ENCODE measurements around the gene MYL6B.
A peak's percentile ranks its signal among the peaks of the same experiment; 100 is the strongest.

MYL6B gene

DNA sequence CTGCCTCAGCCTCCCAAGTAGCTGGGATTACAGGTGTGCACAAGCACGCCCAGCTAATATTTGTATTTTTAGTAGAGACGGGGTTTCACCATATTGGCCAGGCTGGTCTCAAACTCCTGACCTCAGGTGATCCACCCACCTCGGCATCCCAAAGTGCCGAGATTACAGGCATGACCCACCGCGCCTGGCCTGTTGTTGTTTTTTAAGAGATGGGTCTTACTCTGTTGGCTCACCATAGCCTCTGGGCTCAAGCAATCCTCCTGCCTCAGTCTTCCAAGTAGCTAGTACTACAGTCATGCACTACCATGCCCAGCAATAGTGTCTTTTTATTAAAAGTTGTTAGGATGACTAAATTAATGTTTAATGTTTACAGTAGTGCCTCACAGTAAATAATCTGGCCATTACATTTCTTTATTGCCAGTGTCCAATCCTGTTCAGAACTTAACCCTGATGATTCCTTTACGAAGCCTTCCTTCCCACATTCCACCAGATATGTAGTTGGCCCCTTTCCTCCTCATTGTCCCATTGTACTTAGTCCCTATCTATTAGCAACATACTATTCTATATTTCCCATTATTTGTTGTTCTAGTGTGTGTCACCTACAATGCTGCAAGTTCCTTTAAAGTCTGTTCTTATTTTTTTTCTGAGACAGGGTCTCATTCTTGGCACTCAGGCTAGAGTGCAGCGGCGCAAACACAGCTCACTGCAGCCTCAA lies 45.7 kb downstream of the MYL6B start:
- Mint-ChIP-seq H3K4me1 (peaks cover 10% of the 10 kb centered on the region), H3K9me3 (no peaks in the 10 kb centered on the region), H3K27ac (peak overlapping the region; percentile 10), H3K4me3 (no peak overlapping the region), H3K27me3 (no peaks in the 10 kb centered on the region), H3K36me3 (no peaks in the 10 kb centered on the region)
- ATAC-seq, result no peak

GRCh38 chr12:56198836-56199235 lies 46.4 kb downstream of the MYL6B start:
- H3K9me3 Mint-ChIP-seq, result no peaks in the 10 kb centered on the region
- H3K4me3 Mint-ChIP-seq, result no peak overlapping the region
- H3K27ac Mint-ChIP-seq, result peak overlapping the region; percentile 10
- no peaks in the 10 kb centered on the region for H3K27me3 Mint-ChIP-seq
- peaks cover 5% of the 10 kb centered on the region for H3K4me1 Mint-ChIP-seq
- ATAC-seq, result no peak
- H3K36me3 Mint-ChIP-seq, result no peaks in the 10 kb centered on the region

DNA sequence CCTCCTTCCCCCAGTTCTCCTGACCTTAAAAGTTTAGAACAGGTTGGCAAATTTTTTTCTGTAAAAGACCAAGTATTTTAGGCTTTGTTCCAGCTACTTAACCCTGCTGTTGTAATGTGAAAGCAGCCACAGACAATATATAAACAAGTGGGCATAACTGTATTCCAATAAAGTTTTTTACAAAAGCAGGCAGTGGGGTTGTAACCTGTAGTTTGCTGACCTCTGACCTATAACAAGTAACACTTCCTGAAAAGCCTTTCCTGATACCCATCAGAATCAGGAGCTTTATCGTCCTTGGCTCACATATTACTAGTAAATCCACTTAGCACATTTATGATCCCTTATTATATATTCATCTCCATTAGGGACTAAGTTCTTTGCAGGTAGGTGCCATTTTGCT lies 50.0 kb downstream of the MYL6B start:
- Mint-ChIP-seq H3K4me1 (peaks cover 15% of the 10 kb centered on the region), H3K27me3 (no peaks in the 10 kb centered on the region), H3K27ac (no peak overlapping the region), H3K4me3 (no peak overlapping the region), H3K36me3 (peaks cover 13% of the 10 kb centered on the region), H3K9me3 (no peaks in the 10 kb centered on the region)
- ATAC-seq, result no peak

DNA sequence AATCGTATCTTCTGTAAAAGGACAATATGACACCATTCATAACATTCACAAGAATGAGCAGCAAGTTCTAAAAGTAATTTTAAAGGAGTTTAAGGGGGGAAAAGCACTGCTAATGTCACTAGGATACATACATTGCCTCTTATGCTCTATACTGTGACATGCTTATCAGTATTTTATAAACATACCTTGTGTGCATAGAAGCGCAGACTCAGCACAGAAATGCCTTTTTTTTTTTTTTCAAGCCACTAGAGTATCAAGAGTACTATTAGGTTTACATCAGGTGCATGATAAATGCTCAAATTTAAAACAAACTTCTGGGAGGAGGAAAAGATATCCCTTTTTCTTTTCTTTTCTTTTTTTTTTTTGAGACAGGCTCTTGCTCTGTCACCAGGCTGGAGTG lies 50.5 kb downstream of the MYL6B start:
- Mint-ChIP-seq H3K4me3 (no peak overlapping the region), H3K27me3 (no peaks in the 10 kb centered on the region), H3K9me3 (no peaks in the 10 kb centered on the region), H3K36me3 (peaks cover 17% of the 10 kb centered on the region), H3K4me1 (peaks cover 18% of the 10 kb centered on the region), H3K27ac (no peak overlapping the region)
- ATAC-seq, result no peak

GRCh38 chr12:56204275-56204674 lies 51.9 kb downstream of the MYL6B start:
- peaks cover 18% of the 10 kb centered on the region for H3K4me1 Mint-ChIP-seq
- H3K36me3 Mint-ChIP-seq, result peaks cover 23% of the 10 kb centered on the region
- no peaks in the 10 kb centered on the region for H3K9me3 Mint-ChIP-seq
- no peak overlapping the region for H3K4me3 Mint-ChIP-seq
- ATAC-seq, result no peak
- H3K27ac Mint-ChIP-seq, result peak overlapping the region; percentile 2
- no peaks in the 10 kb centered on the region for H3K27me3 Mint-ChIP-seq

DNA sequence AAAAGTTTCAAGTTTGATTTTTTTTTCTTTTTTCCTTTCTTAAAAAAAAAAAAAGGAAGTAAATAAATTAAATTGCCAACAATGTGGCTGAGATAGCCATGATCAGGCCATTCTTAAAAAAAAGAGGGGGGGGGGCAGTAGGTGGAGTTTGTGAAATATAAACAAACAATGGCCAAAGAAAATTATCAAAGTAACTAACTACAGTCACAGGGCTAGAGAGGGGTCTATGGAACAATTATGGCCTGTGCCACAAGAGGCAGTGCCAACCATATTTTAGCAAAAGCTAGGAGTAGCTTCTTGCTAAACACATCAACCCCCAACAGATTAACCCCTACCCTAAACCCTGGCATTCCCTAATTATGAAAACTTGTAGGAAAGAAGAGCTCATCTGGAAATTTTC lies 53.1 kb downstream of the MYL6B start:
- peaks cover 18% of the 10 kb centered on the region for H3K4me1 Mint-ChIP-seq
- peak overlapping the region; percentile 62 for H3K27ac Mint-ChIP-seq
- H3K36me3 Mint-ChIP-seq, result peaks cover 33% of the 10 kb centered on the region
- no peak for ATAC-seq
- H3K27me3 Mint-ChIP-seq, result no peaks in the 10 kb centered on the region
- no peaks in the 10 kb centered on the region for H3K9me3 Mint-ChIP-seq
- no peak overlapping the region for H3K4me3 Mint-ChIP-seq

DNA sequence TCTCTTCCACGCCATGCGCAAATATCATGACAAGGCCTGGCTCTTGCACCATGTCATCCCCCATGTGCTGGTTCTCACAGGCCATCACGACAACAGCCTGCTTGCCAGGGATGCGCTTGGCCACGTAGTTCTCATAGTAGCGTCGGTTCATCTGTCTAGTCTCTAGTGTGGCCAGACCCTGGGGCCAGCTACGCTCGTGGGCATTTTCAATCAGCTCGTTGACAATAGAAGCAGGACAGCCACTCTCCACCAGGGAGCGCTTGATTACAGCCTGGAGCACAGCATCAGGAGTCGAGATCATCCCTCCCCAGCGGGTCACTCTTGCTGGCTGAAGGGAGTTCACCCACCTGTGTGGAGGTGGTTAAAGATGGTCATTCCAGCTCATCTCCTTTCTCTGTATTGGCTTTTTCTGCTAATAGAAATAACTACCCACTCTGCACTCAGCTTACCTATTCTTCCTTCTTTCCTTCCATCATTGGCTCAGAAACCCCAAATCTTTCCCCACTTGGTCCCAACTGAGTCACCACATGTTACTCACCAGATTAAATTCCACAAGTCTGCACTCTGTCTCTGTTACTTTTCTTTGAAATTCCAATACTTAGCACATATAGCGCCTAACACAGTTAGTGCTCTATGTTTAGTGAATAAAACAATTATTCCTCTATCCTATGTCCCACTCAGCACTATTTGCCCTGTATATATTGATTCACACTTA lies 54.2 kb downstream of the MYL6B start:
- ATAC-seq, result peak; percentile 62
- H3K27me3 Mint-ChIP-seq, result no peaks in the 10 kb centered on the region
- peaks cover 18% of the 10 kb centered on the region for H3K4me1 Mint-ChIP-seq
- H3K36me3 Mint-ChIP-seq, result peaks cover 43% of the 10 kb centered on the region
- no peak overlapping the region for H3K4me3 Mint-ChIP-seq
- H3K27ac Mint-ChIP-seq, result peak overlapping the region; percentile 62
- H3K9me3 Mint-ChIP-seq, result no peaks in the 10 kb centered on the region
